Measurements from ENCODE around the gene CDADC1. TPM values are rescaled to one million over a fixed set of nuclear protein-coding genes. Genes with fewer than 3 reads are reported as not detected.
A peak's percentile ranks its signal among the peaks of the same experiment; 100 is the strongest.

Gene CDADC1
- total and polyA plus RNA-seq, 2 experiments from 2014 or later, result 1.8 to 13.7 TPM

DNA sequence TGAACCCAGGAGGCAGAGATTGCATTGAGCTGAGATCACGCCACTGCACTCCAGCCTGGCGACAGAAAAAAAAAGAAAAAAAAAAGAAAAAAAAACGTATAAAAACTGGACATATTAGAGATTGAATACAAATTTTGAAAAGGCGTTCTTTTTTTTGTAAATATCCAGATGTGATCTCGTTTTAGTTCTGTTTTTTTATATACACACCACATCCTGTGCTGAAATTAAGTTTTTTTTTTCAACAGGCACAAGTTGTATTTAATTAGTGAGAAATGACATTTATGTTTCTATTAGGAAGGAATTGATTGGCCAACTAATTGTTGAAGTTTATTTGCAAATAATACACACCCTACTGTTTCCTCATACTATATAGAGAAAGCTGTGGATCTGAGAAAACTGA, 3.6 kb downstream of the CDADC1 start:
- Histone ChIP-seq H2AFZ (no peak overlapping the region), H3K9ac (no peak overlapping the region), H3K27ac (no peak overlapping the region), H3K27me3 (replicated peaks; ENCODE audit: insufficient read depth) (no peaks in the 10 kb centered on the region), H3K4me3 (no peak overlapping the region), H3K4me2 (ENCODE audit: unreplicated experiment) (no peak overlapping the region), H3K4me1 (ENCODE audit: insufficient read depth) (peaks cover 14% of the 10 kb centered on the region; the same call in 1 of the 2 replicates), H3F3A (ENCODE audit: insufficient read depth) (peaks cover 10% of the 10 kb centered on the region), H3K9me3 (ENCODE audit: low read depth) (no peaks in the 10 kb centered on the region), H3K36me3 (ENCODE audit: low read depth) (peaks cover 12% of the 10 kb centered on the region), H4K20me1 (ENCODE audit: insufficient read depth) (no peaks in the 10 kb centered on the region), H3K9me2 (ENCODE audit: insufficient read depth) (no peaks in the 10 kb centered on the region), H3K79me2 (ENCODE audit: insufficient read depth) (peaks cover 31% of the 10 kb centered on the region)
- TF ChIP-seq EZH2phosphoT487 (IDR thresholded peaks at IDR 0.05; ENCODE audit: insufficient read depth, low read depth), result no peak
- TF ChIP-seq EZH2 (IDR thresholded peaks at IDR 0.05; ENCODE audit: insufficient read depth, poor library complexity, severe bottlenecking), result no peak
- WGBS, 2 experiments (ENCODE audit: low coverage in 1 of 2, low lambda C conversion rate in 2 of 2, missing lambda C conversion rate in 2 of 2), result 57 to 63% methylated on average over 5 of the region's 5 CpGs
- no peak for DNase-seq
- in situ Hi-C loops (cut with MboI), result no loop called here

DNA sequence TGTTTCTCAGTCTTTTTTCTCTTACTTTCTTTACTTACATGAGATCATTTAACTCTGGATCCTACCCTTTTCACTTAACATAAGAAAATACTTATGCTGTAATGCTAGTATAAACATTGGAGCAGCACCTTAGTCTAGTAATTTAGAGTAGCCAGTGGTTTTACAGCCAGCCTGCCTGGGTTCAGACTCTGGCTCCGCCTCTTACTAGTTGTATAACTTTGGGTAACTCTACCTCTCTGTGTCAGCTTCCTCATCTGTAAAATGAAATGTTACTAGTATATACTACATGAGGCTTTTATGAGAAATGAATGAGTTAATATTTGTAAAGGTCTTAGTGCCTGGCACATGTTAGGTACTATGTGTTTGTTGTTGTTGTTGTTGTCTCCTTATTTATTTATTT, 5.6 kb downstream of the CDADC1 start:
- Histone ChIP-seq H3F3A (ENCODE audit: insufficient read depth) (peaks cover 7% of the 10 kb centered on the region; the same call in 1 of the 2 replicates), H3K4me1 (ENCODE audit: insufficient read depth) (peaks cover 8% of the 10 kb centered on the region; the same call in 1 of the 2 replicates), H3K79me2 (ENCODE audit: insufficient read depth) (peaks cover 31% of the 10 kb centered on the region), H4K20me1 (ENCODE audit: insufficient read depth) (no peaks in the 10 kb centered on the region), H2AFZ (no peak overlapping the region), H3K9me2 (ENCODE audit: insufficient read depth) (no peaks in the 10 kb centered on the region), H3K9me3 (ENCODE audit: low read depth) (no peaks in the 10 kb centered on the region), H3K9ac (no peak overlapping the region), H3K27me3 (replicated peaks; ENCODE audit: insufficient read depth) (no peaks in the 10 kb centered on the region), H3K4me2 (ENCODE audit: unreplicated experiment) (no peak overlapping the region), H3K4me3 (no peak overlapping the region), H3K27ac (no peak overlapping the region), H3K36me3 (ENCODE audit: low read depth) (peaks cover 29% of the 10 kb centered on the region)
- in situ Hi-C loops (cut with MboI), result no loop called here
- no peak for DNase-seq
- no peak for TF ChIP-seq EZH2 (IDR thresholded peaks at IDR 0.05; ENCODE audit: insufficient read depth, poor library complexity, severe bottlenecking)
- no peak for TF ChIP-seq EZH2phosphoT487 (IDR thresholded peaks at IDR 0.05; ENCODE audit: insufficient read depth, low read depth)
- 95 to 100% methylated on average over 1 of the region's 1 CpG for WGBS, 2 experiments (ENCODE audit: low coverage in 1 of 2, low lambda C conversion rate in 2 of 2, missing lambda C conversion rate in 2 of 2)

DNA sequence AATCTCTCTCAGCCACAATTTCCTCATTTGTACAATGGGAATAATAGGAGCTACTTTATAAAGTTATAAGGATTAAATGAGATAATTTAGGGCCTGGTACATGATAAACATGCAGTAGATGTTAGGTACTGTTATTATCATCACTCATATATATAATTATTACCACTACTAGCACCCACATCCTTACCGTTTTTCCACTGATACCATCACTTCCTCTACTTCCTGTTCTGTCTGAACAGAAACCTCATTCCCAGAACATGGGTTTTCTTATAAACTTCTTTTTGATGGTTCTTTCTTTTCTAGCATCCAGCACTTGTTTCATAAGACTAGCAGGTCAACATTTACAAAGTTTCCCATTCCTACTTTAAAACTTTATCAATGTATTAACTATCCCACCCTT, 6.3 kb downstream of the CDADC1 start:
- H3K9me3 ChIP-seq (ENCODE audit: low read depth), result no peaks in the 10 kb centered on the region
- H3K9me2 ChIP-seq (ENCODE audit: insufficient read depth), result no peaks in the 10 kb centered on the region
- no peaks in the 10 kb centered on the region for H4K20me1 ChIP-seq (ENCODE audit: insufficient read depth)
- H3K27ac ChIP-seq, result no peak overlapping the region
- no peak for DNase-seq
- peaks cover 5% of the 10 kb centered on the region; the same call in 1 of the 2 replicates for H3K4me1 ChIP-seq (ENCODE audit: insufficient read depth)
- no peak overlapping the region for H3K4me2 ChIP-seq (ENCODE audit: unreplicated experiment)
- WGBS, 2 experiments (ENCODE audit: low coverage in 1 of 2, low lambda C conversion rate in 2 of 2, missing lambda C conversion rate in 2 of 2), result 46 to 68% methylated on average over 1 of the region's 1 CpG
- H3K4me3 ChIP-seq, result no peak overlapping the region
- in situ Hi-C loops (cut with MboI), result no loop called here
- TF ChIP-seq EZH2phosphoT487 (IDR thresholded peaks at IDR 0.05; ENCODE audit: insufficient read depth, low read depth) (no peak), EZH2 (IDR thresholded peaks at IDR 0.05; ENCODE audit: insufficient read depth, poor library complexity, severe bottlenecking) (no peak)
- no peak overlapping the region for H3K9ac ChIP-seq
- no peaks in the 10 kb centered on the region for H3K27me3 ChIP-seq (replicated peaks; ENCODE audit: insufficient read depth)
- no peaks in the 10 kb centered on the region for H3F3A ChIP-seq (ENCODE audit: insufficient read depth)
- peaks cover 31% of the 10 kb centered on the region for H3K36me3 ChIP-seq (ENCODE audit: low read depth)
- peaks cover 29% of the 10 kb centered on the region for H3K79me2 ChIP-seq (ENCODE audit: insufficient read depth)
- no peak overlapping the region for H2AFZ ChIP-seq

DNA sequence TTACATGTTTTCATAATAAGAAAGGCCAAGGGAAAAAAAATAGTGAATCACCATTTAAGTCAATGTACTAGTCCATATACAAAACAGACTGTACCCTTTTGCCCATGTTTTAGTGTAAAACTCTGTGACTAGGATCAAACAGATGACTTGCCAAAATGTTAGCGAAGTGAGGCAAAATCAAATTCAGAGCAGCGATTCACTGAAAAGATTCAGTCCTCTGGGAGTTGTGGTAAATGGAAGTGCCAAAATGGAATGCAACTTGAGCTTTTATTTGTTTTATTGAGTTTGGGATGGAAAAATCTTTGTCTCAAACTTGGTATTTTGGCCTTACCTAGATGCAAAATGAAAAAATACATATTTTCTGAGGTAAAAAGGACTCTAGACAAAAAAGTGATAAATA, 9.1 kb downstream of the CDADC1 start:
- H3K4me3 ChIP-seq, result no peak overlapping the region
- no peak overlapping the region for H2AFZ ChIP-seq
- no peaks in the 10 kb centered on the region for H3K9me3 ChIP-seq (ENCODE audit: low read depth)
- in situ Hi-C loops (cut with MboI), result no loop called here
- H3K36me3 ChIP-seq (ENCODE audit: low read depth), result peaks cover 46% of the 10 kb centered on the region
- H3K4me2 ChIP-seq (ENCODE audit: unreplicated experiment), result no peak overlapping the region
- TF ChIP-seq EZH2 (IDR thresholded peaks at IDR 0.05; ENCODE audit: insufficient read depth, poor library complexity, severe bottlenecking) (no peak), EZH2phosphoT487 (IDR thresholded peaks at IDR 0.05; ENCODE audit: insufficient read depth, low read depth) (no peak)
- WGBS, 2 experiments (ENCODE audit: low coverage in 1 of 2, low lambda C conversion rate in 2 of 2, missing lambda C conversion rate in 2 of 2), result 65 to 74% methylated on average over 2 of the region's 2 CpGs
- H3K9me2 ChIP-seq (ENCODE audit: insufficient read depth), result no peaks in the 10 kb centered on the region
- no peak overlapping the region for H3K27ac ChIP-seq
- H4K20me1 ChIP-seq (ENCODE audit: insufficient read depth), result no peaks in the 10 kb centered on the region
- DNase-seq, result peak; percentile 15
- H3F3A ChIP-seq (ENCODE audit: insufficient read depth), result no peaks in the 10 kb centered on the region
- H3K79me2 ChIP-seq (ENCODE audit: insufficient read depth), result peaks cover 7% of the 10 kb centered on the region; the same call in 1 of the 2 replicates
- H3K27me3 ChIP-seq (replicated peaks; ENCODE audit: insufficient read depth), result no peaks in the 10 kb centered on the region
- H3K4me1 ChIP-seq (ENCODE audit: insufficient read depth), result no peaks in the 10 kb centered on the region
- H3K9ac ChIP-seq, result no peak overlapping the region

All from GM23248 (cell line).